HG03460 (cell line): ENCODE results near the gene COMMD9.

Experiments
- ATAC-seq: cut with Tn5 transposase; IDR thresholded peaks from one replicate; pipeline ENCODE4 v1.9.1; 2021; ENCODE audit not compliant: unreplicated experiment

COMMD9 gene

GRCh38 chr11:36257351-36257750, 31.9 kb downstream of the COMMD9 start:
- no peak for ATAC-seq

- no peak for ATAC-seq
Measured at GRCh38 chr11:36254713-36255112, 34.5 kb downstream of the COMMD9 start.

- ATAC-seq: no peak
Measured at GRCh38 chr11:36253238-36253637, 36.0 kb downstream of the COMMD9 start.

- ATAC-seq: no peak
Measured at GRCh38 chr11:36251823-36252222, 37.4 kb downstream of the COMMD9 start.

GRCh38 chr11:36249246-36249645, 40.0 kb downstream of the COMMD9 start:
- no peak for ATAC-seq

GRCh38 chr11:36248436-36248835, 40.8 kb downstream of the COMMD9 start:
- ATAC-seq: no peak

- ATAC-seq: no peak
Measured at GRCh38 chr11:36247493-36247892, 41.7 kb downstream of the COMMD9 start.

- no peak for ATAC-seq
Measured at GRCh38 chr11:36243641-36244040, 45.6 kb downstream of the COMMD9 start.

GRCh38 chr11:36241497-36241896, 47.7 kb downstream of the COMMD9 start:
- ATAC-seq: no peak

GRCh38 chr11:36240801-36241200, 48.4 kb downstream of the COMMD9 start:
- no peak for ATAC-seq

GRCh38 chr11:36240173-36240572, 49.1 kb downstream of the COMMD9 start:
- ATAC-seq: no peak

- no peak for ATAC-seq
Measured at GRCh38 chr11:36239636-36240035, 49.6 kb downstream of the COMMD9 start.

GRCh38 chr11:36238881-36239280, 50.3 kb downstream of the COMMD9 start:
- no peak for ATAC-seq

- no peak for ATAC-seq
Measured at GRCh38 chr11:36238036-36238631, 51.1 kb downstream of the COMMD9 start.

- no peak for ATAC-seq
Measured at GRCh38 chr11:36237391-36237790, 51.8 kb downstream of the COMMD9 start.

- no peak for ATAC-seq
Measured at GRCh38 chr11:36235750-36236149, 53.5 kb downstream of the COMMD9 start.

- no peak for ATAC-seq
Measured at GRCh38 chr11:36234825-36235224, 54.4 kb downstream of the COMMD9 start.

- ATAC-seq: no peak
Measured at GRCh38 chr11:36233204-36233603, 56.0 kb downstream of the COMMD9 start.

- no peak for ATAC-seq
Measured at GRCh38 chr11:36230779-36231699, 58.2 kb downstream of the COMMD9 start.

GRCh38 chr11:36229091-36229705, 60.0 kb downstream of the COMMD9 start:
- ATAC-seq: no peak

GRCh38 chr11:36228689-36229088, 60.5 kb downstream of the COMMD9 start:
- no peak for ATAC-seq

- no peak for ATAC-seq
Measured at GRCh38 chr11:36227044-36227443, 62.2 kb downstream of the COMMD9 start.
